Smooth muscle cell (in vitro differentiated cells): ENCODE measurements around the gene ZMAT5. TPM values are rescaled to one million over a fixed set of nuclear protein-coding genes. Genes with fewer than 3 reads are reported as not detected.

Source experiments
- DNase-seq: peaks from one replicate; lab custom pipeline; 2025; ENCODE audit not compliant: unreplicated experiment; lab: John Stamatoyannopoulos, UW
- H2AFZ ChIP-seq: fragments of 200-600 bp; sonication (generic); 2 replicates; pipeline ENCODE4 v1.6.0; 2016; ENCODE audit warnings: antibody characterized with exemption, low read depth, mild to moderate bottlenecking
- H3F3A ChIP-seq: fragments of 200-600 bp; sonication (generic); 2 replicates; pipeline ENCODE4 v1.6.0; 2017; ENCODE audit warnings: antibody characterized with exemption, low read depth
- H3K27ac ChIP-seq: fragments of 200-600 bp; sonication (generic); 2 replicates; pipeline ENCODE4 v1.5.1; 2016; ENCODE audit warnings: low read depth, mild to moderate bottlenecking
- H3K27me3 ChIP-seq: fragments of 200-600 bp; sonication (generic); 2 replicates; pipeline ENCODE4 v1.6.1; 2016; ENCODE audit warnings: low read depth, mild to moderate bottlenecking
- H3K36me3 ChIP-seq: fragments of 200-600 bp; sonication (generic); 2 replicates; pipeline ENCODE4 v1.5.1; 2016; ENCODE audit warnings: low read depth
- H3K4me1 ChIP-seq: fragments of 200-600 bp; sonication (generic); 2 replicates; pipeline ENCODE4 v1.5.1; 2016; ENCODE audit warnings: low read depth
- H3K4me2 ChIP-seq: fragments of 200-600 bp; sonication (generic); 2 replicates; pipeline ENCODE4 v1.6.0; 2016; ENCODE audit warnings: mild to moderate bottlenecking
- H3K4me3 ChIP-seq: fragments of 200-600 bp; sonication (generic); 2 replicates; pipeline ENCODE4 v1.5.1; 2016; ENCODE audit warnings: mild to moderate bottlenecking
- H3K79me2 ChIP-seq: fragments of 200-600 bp; sonication (generic); 2 replicates; pipeline ENCODE4 v1.6.0; 2016; ENCODE audit warnings: low read depth, mild to moderate bottlenecking
- H3K9ac ChIP-seq: fragments of 200-600 bp; sonication (generic); 2 replicates; pipeline ENCODE4 v1.6.0; 2016; ENCODE audit warnings: low read depth
- H3K9me3 ChIP-seq: fragments of 200-600 bp; sonication (generic); replicated peaks from 2 replicates; pipeline ENCODE4 v1.5.1; 2016; ENCODE audit warnings: low read depth
- H4K20me1 ChIP-seq: fragments of 200-600 bp; sonication (generic); 2 replicates; pipeline ENCODE4 v1.6.0; 2016; ENCODE audit warnings: low read depth
- WGBS: methylation state at CpG from one replicate; pipeline ENCODE4 v1.1.7; 2016; ENCODE audit warnings: low lambda C conversion rate; 5-methylcytosine and 5-hydroxymethylcytosine counted together
- polyA plus RNA-seq: library from polyadenylated mRNA; unstranded; fragments of >200 nt; fragmentation: Nextera tagmentation; extraction: Ambion mirVana; gene quantifications from 2 replicates; pipeline ENCODE4 v1.2.1, GENCODE V29; 2016
- small RNA-seq: library from RNA; depleted of rRNA; stranded (forward); fragments of <200 nt; gene quantifications from one replicate; pipeline ENCODE3, GENCODE V24; 2014
- total RNA-seq: library from RNA; depleted of rRNA; stranded (reverse); fragments of >200 nt; gene quantifications from 2 replicates; pipeline ENCODE4 v1.2.3, GENCODE V29; 2014
- TF ChIP-seq, protein P1 (sequence below): fragments of 200-600 bp; sonication (generic); IDR thresholded peaks from 2 replicates; pipeline ENCODE4 v1.5.1; 2017; ENCODE audit warnings: borderline replicate concordance, mild to moderate bottlenecking, antibody characterized with exemption; ENCODE audit not compliant: insufficient read depth, poor library complexity, severe bottlenecking

The ZMAT5 gene
- total and polyA plus RNA-seq, 2 experiments from 2014 or later: 26.0 to 57.8 TPM

DNA sequence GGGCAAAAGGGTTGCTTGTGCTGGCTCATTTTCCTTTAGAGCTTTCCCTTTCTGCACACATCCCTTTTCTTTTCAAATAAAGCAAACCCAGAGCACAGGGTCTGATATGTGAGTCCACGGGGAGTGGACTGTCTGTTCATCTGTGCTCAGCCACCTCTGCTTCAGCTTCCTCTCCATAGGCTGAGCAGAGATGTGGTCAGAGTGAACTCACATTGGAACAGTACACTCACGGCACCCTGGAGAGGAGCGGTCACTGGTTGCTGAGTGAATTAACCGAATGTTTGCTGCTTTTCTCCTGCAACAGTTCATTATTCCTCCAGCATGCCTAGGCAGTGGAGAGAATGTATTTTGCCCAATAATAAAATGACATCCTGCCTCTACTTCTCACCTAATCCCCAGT, 83.3 kb downstream of the ZMAT5 start:
- Histone ChIP-seq H3K27me3 (no peaks in the 10 kb centered on the region), H3F3A (no peaks in the 10 kb centered on the region), H3K9me3 (no peaks in the 10 kb centered on the region), H3K36me3 (peaks cover 5% of the 10 kb centered on the region), H3K4me3 (no peak overlapping the region), H3K4me2 (no peak overlapping the region), H3K27ac (no peak overlapping the region), H3K4me1 (no peaks in the 10 kb centered on the region), H3K9ac (no peak overlapping the region), H2AFZ (no peak overlapping the region), H3K79me2 (no peaks in the 10 kb centered on the region), H4K20me1 (no peaks in the 10 kb centered on the region)
- TF ChIP-seq, protein P1, sequence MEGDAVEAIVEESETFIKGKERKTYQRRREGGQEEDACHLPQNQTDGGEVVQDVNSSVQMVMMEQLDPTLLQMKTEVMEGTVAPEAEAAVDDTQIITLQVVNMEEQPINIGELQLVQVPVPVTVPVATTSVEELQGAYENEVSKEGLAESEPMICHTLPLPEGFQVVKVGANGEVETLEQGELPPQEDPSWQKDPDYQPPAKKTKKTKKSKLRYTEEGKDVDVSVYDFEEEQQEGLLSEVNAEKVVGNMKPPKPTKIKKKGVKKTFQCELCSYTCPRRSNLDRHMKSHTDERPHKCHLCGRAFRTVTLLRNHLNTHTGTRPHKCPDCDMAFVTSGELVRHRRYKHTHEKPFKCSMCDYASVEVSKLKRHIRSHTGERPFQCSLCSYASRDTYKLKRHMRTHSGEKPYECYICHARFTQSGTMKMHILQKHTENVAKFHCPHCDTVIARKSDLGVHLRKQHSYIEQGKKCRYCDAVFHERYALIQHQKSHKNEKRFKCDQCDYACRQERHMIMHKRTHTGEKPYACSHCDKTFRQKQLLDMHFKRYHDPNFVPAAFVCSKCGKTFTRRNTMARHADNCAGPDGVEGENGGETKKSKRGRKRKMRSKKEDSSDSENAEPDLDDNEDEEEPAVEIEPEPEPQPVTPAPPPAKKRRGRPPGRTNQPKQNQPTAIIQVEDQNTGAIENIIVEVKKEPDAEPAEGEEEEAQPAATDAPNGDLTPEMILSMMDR: no peak
- no peak for DNase-seq
- WGBS: 95% methylated on average over 4 of the region's 4 CpGs

Small RNAs within 50 kb of the gene (small RNA-seq; reads per million reads assigned to genes)
- not detected for gene AC004882.2
- not detected for gene RF00019

Other genes with a start within 250 kb of the ZMAT5 start
- 20.7 and 21.7 TPM in 2 replicates for gene THOC5, start 213.2 kb downstream of the ZMAT5 start, total RNA-seq
- gene THOC5, start 213.2 kb downstream of the ZMAT5 start, polyA plus RNA-seq: 13.7 and 22.6 TPM in 2 replicates
- gene NIPSNAP1, start 185.9 kb downstream of the ZMAT5 start, total RNA-seq: 36.7 and 42.8 TPM in 2 replicates
- gene NIPSNAP1, start 185.9 kb downstream of the ZMAT5 start, polyA plus RNA-seq: 70.1 and 78.8 TPM in 2 replicates
- 21.7 and 25.1 TPM in 2 replicates for gene NF2, start 163.4 kb downstream of the ZMAT5 start, total RNA-seq
- 21.5 and 23.9 TPM in 2 replicates for gene NF2, start 163.4 kb downstream of the ZMAT5 start, polyA plus RNA-seq
- not detected in 2 replicates for gene CABP7, start 47.0 kb downstream of the ZMAT5 start, total RNA-seq
- gene CABP7, start 47.0 kb downstream of the ZMAT5 start, polyA plus RNA-seq: 0.12 TPM in 1 of 2 replicates, not detected in the other
- gene UQCR10, start 362 bp upstream of the ZMAT5 start, total RNA-seq: 72.3 and 102 TPM in 2 replicates
- gene UQCR10, start 362 bp upstream of the ZMAT5 start, polyA plus RNA-seq: 296 and 326 TPM in 2 replicates
- gene ASCC2, start 71.3 kb upstream of the ZMAT5 start, total RNA-seq: 27.8 and 32.1 TPM in 2 replicates
- gene ASCC2, start 71.3 kb upstream of the ZMAT5 start, polyA plus RNA-seq: 58.9 and 81.0 TPM in 2 replicates
- 33.0 and 48.9 TPM in 2 replicates for gene MTMR3, start 116.2 kb upstream of the ZMAT5 start, total RNA-seq
- 15.8 and 21.0 TPM in 2 replicates for gene MTMR3, start 116.2 kb upstream of the ZMAT5 start, polyA plus RNA-seq